ENCODE results near the gene RHOV.

RHOV gene

GRCh38 chr15:40832903-40833302 lies 41.1 kb downstream of the RHOV start:
- Mint-ChIP-seq H3K4me3 (no peak overlapping the region), H3K27ac (no peak overlapping the region), H3K36me3 (ENCODE audit: low read depth) (no peaks in the 10 kb centered on the region), H3K27me3 (ENCODE audit: low read depth) (no peaks in the 10 kb centered on the region), H3K4me1 (ENCODE audit: low read depth) (no peaks in the 10 kb centered on the region), H3K9me3 (no peaks in the 10 kb centered on the region)
- DNase-seq (ENCODE audit: low spot score), result no peak

- Mint-ChIP-seq H3K36me3 (ENCODE audit: low read depth) (no peaks in the 10 kb centered on the region), H3K27ac (no peak overlapping the region), H3K9me3 (no peaks in the 10 kb centered on the region), H3K27me3 (ENCODE audit: low read depth) (no peaks in the 10 kb centered on the region), H3K4me1 (ENCODE audit: low read depth) (no peaks in the 10 kb centered on the region), H3K4me3 (no peak overlapping the region)
- DNase-seq (ENCODE audit: low spot score), result no peak
Measured at GRCh38 chr15:40831861-40832260, 42.2 kb downstream of the RHOV start.

GRCh38 chr15:40830884-40831283 lies 43.1 kb downstream of the RHOV start:
- Mint-ChIP-seq H3K4me1 (ENCODE audit: low read depth) (no peaks in the 10 kb centered on the region), H3K4me3 (no peak overlapping the region), H3K9me3 (no peaks in the 10 kb centered on the region), H3K27me3 (ENCODE audit: low read depth) (peaks cover 2% of the 10 kb centered on the region), H3K27ac (no peak overlapping the region), H3K36me3 (ENCODE audit: low read depth) (no peaks in the 10 kb centered on the region)
- no peak for DNase-seq (ENCODE audit: low spot score)

- no peaks in the 10 kb centered on the region for H3K36me3 Mint-ChIP-seq (ENCODE audit: low read depth)
- DNase-seq (ENCODE audit: low spot score), result no peak
- H3K4me3 Mint-ChIP-seq, result no peak overlapping the region
- H3K9me3 Mint-ChIP-seq, result no peaks in the 10 kb centered on the region
- H3K27ac Mint-ChIP-seq, result no peak overlapping the region
- no peaks in the 10 kb centered on the region for H3K4me1 Mint-ChIP-seq (ENCODE audit: low read depth)
- H3K27me3 Mint-ChIP-seq (ENCODE audit: low read depth), result peaks cover 3% of the 10 kb centered on the region
Measured at GRCh38 chr15:40829115-40829514, 44.9 kb downstream of the RHOV start.

- H3K9me3 Mint-ChIP-seq, result no peaks in the 10 kb centered on the region
- H3K27me3 Mint-ChIP-seq (ENCODE audit: low read depth), result peaks cover 5% of the 10 kb centered on the region
- no peak within 1 kb of the TSS for H3K4me3 Mint-ChIP-seq
- no peak within 1 kb of the TSS for H3K27ac Mint-ChIP-seq
- H3K36me3 Mint-ChIP-seq (ENCODE audit: low read depth), result no peaks in the 10 kb centered on the region
- H3K4me1 Mint-ChIP-seq (ENCODE audit: low read depth), result no peaks in the 10 kb centered on the region
- no peak for DNase-seq (ENCODE audit: low spot score)
Measured at GRCh38 chr15:40828447-40829036, 45.5 kb downstream of the RHOV start, which contains the start of gene PPP1R14D. Gene PPP1R14D (minus strand): TSS chr15:40828708. CDS start chr15:40828641, 67 bp downstream.

GRCh38 chr15:40826423-40827075 lies 47.5 kb downstream of the RHOV start:
- H3K4me1 Mint-ChIP-seq (ENCODE audit: low read depth), result no peaks in the 10 kb centered on the region
- peaks cover 5% of the 10 kb centered on the region for H3K27me3 Mint-ChIP-seq (ENCODE audit: low read depth)
- DNase-seq (ENCODE audit: low spot score), result no peak
- no peaks in the 10 kb centered on the region for H3K36me3 Mint-ChIP-seq (ENCODE audit: low read depth)
- no peak overlapping the region for H3K27ac Mint-ChIP-seq
- H3K9me3 Mint-ChIP-seq, result no peaks in the 10 kb centered on the region
- H3K4me3 Mint-ChIP-seq, result no peak overlapping the region

GRCh38 chr15:40825661-40826422 lies 48.2 kb downstream of the RHOV start:
- Mint-ChIP-seq H3K27me3 (ENCODE audit: low read depth) (peaks cover 5% of the 10 kb centered on the region), H3K4me1 (ENCODE audit: low read depth) (no peaks in the 10 kb centered on the region), H3K36me3 (ENCODE audit: low read depth) (no peaks in the 10 kb centered on the region), H3K27ac (no peak overlapping the region), H3K9me3 (no peaks in the 10 kb centered on the region), H3K4me3 (no peak overlapping the region)
- no peak for DNase-seq (ENCODE audit: low spot score)

GRCh38 chr15:40823572-40824343 lies 50.3 kb downstream of the RHOV start:
- H3K4me1 Mint-ChIP-seq (ENCODE audit: low read depth), result no peaks in the 10 kb centered on the region
- no peak overlapping the region for H3K27ac Mint-ChIP-seq
- no peaks in the 10 kb centered on the region for H3K9me3 Mint-ChIP-seq
- peaks cover 5% of the 10 kb centered on the region for H3K27me3 Mint-ChIP-seq (ENCODE audit: low read depth)
- no peak for DNase-seq (ENCODE audit: low spot score)
- no peak overlapping the region for H3K4me3 Mint-ChIP-seq
- H3K36me3 Mint-ChIP-seq (ENCODE audit: low read depth), result no peaks in the 10 kb centered on the region

Data from T-helper 2 cell treated with Interferon-gamma antibody and Interleukin-4, amounts not matched to agents 5 μg/mL and 100 μg/mL, for 36 hours (primary cell).